ENCODE results near the gene KCNK15.

KCNK15 gene

DNA sequence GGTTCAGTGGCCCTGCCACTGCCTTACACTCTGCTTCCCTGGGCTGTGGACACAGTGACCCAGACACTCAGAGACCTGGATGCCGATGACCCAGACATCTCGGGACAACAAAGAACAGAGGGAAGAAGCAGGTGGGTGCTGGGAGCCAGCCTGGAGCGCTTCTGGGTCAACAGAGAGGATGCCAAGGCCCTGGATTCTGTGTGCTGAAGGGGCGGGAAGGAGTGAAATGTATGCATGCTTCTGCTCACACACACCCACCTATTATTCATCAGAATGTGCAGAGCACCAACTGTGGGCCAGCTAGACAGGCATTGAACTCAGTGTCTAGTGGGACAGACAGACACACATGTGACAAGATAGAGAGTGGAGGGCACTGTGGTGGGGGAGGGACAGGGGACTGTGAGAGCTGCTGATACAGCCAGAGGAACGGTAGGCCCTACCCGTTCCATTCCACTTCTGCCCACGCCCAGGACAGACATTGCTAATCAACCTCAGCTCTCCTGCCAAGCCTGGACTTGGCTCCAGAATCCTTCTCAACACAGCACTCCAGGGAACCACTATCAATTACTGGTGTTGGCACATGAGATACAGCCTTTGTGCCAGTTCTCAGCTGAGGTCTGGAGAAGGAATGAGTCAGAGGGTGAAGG lies 20.2 kb downstream of the KCNK15 start:
- Histone ChIP-seq H3K27me3 (peaks cover 0 to 20% of the 10 kb centered on the region in 2 donors), H3K9me3 (no peaks in the 10 kb centered on the region), H3K36me3 (no peaks in the 10 kb centered on the region), H3K4me3 (no peak overlapping the region), H3K4me1 (no peaks in the 10 kb centered on the region), H3K27ac (no peak overlapping the region)
- intact Hi-C loops (cut with DNase I; ENCODE audit: low total_unique reads), result no loop called here
- no peak for DNase-seq
- TF ChIP-seq, protein P1, sequence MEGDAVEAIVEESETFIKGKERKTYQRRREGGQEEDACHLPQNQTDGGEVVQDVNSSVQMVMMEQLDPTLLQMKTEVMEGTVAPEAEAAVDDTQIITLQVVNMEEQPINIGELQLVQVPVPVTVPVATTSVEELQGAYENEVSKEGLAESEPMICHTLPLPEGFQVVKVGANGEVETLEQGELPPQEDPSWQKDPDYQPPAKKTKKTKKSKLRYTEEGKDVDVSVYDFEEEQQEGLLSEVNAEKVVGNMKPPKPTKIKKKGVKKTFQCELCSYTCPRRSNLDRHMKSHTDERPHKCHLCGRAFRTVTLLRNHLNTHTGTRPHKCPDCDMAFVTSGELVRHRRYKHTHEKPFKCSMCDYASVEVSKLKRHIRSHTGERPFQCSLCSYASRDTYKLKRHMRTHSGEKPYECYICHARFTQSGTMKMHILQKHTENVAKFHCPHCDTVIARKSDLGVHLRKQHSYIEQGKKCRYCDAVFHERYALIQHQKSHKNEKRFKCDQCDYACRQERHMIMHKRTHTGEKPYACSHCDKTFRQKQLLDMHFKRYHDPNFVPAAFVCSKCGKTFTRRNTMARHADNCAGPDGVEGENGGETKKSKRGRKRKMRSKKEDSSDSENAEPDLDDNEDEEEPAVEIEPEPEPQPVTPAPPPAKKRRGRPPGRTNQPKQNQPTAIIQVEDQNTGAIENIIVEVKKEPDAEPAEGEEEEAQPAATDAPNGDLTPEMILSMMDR (IDR thresholded peaks at IDR 0.05), result no peak

DNA sequence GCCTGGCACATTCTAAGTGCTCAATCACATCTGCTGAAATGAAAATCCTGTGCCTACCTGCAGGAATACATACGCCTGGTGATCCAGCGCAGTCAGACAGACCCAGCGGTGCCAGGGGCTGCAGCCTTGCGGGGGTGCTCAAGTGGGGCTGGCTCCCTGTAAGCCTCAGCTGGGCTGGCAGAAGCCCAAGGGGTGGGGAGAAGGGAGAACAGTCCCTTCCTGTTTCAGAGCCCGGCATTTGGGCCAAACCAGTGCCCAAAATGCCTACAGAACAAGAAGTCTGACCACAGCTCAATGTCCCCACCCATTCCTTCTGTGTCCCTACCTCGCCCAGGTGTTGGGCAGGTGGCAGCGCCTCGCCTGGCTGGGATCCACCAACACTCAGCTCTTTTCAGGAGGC lies 22.6 kb downstream of the KCNK15 start:
- no peak for DNase-seq
- intact Hi-C loops (cut with DNase I; ENCODE audit: low total_unique reads), result no loop called here
- no peaks in the 10 kb centered on the region for H3K4me1 ChIP-seq
- no peak overlapping the region for H3K27ac ChIP-seq
- TF ChIP-seq, protein P1 (IDR thresholded peaks at IDR 0.05), result no peak
- peaks cover 0 to 42% of the 10 kb centered on the region in 2 donors for H3K27me3 ChIP-seq
- H3K9me3 ChIP-seq, result no peaks in the 10 kb centered on the region
- no peaks in the 10 kb centered on the region for H3K36me3 ChIP-seq
- no peak overlapping the region for H3K4me3 ChIP-seq

DNA sequence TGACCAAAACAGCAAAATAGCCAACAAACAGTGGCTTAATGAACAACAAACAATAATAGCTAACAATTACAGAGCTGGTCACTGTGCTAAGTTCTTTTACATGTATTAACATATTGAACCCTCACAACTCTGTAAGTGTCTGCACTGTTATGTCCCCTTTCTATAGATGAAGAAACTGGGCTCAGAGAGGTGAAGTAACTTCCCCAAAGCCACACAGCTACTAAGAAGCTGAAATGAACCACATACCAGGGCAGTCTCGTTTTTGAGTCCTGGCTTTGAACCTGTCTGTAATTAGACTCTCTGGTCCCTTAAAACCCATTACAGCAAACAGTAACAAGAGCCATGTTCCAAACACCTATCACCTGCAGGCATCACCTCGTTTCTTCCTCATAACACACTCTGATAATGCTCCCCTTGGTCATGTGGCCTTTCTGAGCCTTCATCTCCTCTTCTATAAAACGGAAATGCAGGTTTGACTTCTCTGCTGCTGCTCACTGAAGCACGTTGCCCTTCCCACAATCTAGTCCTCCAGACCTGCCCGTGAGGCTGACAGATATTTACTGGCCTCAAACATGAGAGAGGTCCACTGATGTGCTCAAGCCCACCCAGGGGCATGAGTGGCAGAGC lies 23.3 kb downstream of the KCNK15 start:
- H3K27me3 ChIP-seq, result peaks cover 0 to 46% of the 10 kb centered on the region in 2 donors
- H3K36me3 ChIP-seq, result no peaks in the 10 kb centered on the region
- no peaks in the 10 kb centered on the region for H3K4me1 ChIP-seq
- intact Hi-C loops (cut with DNase I; ENCODE audit: low total_unique reads), result no loop called here
- TF ChIP-seq, protein P1 (IDR thresholded peaks at IDR 0.05), result no peak
- no peak overlapping the region for H3K4me3 ChIP-seq
- no peaks in the 10 kb centered on the region for H3K9me3 ChIP-seq
- no peak for DNase-seq
- no peak overlapping the region for H3K27ac ChIP-seq

DNA sequence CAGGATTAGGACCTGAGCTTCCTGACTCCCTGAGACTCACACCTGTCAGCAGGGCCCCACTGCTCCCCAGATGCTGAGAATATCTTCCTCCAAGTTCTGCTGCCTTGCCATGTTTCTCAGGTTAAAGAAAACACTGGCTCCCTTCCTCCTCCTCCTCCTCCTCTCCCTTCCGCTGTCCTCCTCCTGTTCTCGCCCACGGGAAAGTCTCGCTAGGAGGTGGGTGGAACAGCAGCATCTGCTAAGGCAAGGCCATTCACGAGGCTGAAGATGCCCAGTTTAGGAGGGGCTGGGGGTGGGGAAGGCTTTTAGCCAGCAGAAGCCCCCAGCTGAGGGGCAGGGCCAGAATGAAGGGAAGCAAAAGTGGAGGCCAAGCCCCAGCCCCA lies 23.8 kb downstream of the KCNK15 start:
- no peak for DNase-seq
- Histone ChIP-seq H3K9me3 (no peaks in the 10 kb centered on the region), H3K27me3 (peaks cover 0 to 47% of the 10 kb centered on the region in 2 donors), H3K4me1 (no peaks in the 10 kb centered on the region), H3K27ac (no peak overlapping the region), H3K4me3 (no peak overlapping the region), H3K36me3 (no peaks in the 10 kb centered on the region)
- intact Hi-C loops (cut with DNase I; ENCODE audit: low total_unique reads), result no loop called here
- TF ChIP-seq, protein P1 (IDR thresholded peaks at IDR 0.05), result no peak

DNA sequence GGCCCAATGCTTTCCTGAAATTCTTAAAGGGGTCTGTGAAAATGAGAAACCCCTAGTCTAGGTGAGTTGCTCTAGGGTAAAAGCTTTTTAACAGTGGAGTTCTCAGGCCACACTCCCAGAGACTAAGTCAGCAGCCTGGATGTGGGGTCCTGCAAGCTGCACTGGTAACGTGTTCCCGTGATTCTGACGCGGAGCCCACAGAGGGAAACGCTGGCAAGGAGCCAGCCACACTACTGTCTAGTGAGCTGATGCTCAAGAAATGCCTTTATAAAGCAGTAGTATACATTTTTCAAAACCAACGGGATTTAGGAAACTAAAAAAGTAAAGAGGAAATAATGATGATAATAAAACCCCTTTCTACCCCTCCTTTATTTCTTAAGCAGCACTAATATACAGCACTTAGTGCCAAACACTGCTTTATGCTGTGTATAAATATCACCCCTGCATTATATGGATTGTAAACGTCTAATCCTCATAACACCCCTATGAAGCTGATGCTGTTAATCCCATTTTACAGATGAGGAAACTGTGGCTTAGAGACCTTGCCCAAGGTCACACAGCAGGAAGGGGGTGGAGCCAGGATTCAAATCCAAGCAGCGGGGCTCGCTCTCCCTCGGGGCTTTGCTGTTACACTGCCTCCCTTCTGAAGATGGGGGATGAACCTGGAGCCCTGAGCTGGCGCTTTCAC lies 25.0 kb downstream of the KCNK15 start:
- no peaks in the 10 kb centered on the region for H3K36me3 ChIP-seq
- no peaks in the 10 kb centered on the region for H3K4me1 ChIP-seq
- no peak overlapping the region for H3K27ac ChIP-seq
- no peak overlapping the region for H3K4me3 ChIP-seq
- peaks cover 0 to 55% of the 10 kb centered on the region in 2 donors for H3K27me3 ChIP-seq
- intact Hi-C loops (cut with DNase I; ENCODE audit: low total_unique reads), result no loop called here
- DNase-seq, result no peak
- H3K9me3 ChIP-seq, result no peaks in the 10 kb centered on the region
- TF ChIP-seq, protein P1 (IDR thresholded peaks at IDR 0.05), result no peak

Data from tibial artery (tissue), 4 donors.